GM18909 (cell line): ENCODE data around the gene DDX55.

Source experiments
- ATAC-seq: cut with Tn5 transposase; IDR thresholded peaks from one replicate; pipeline ENCODE4 v1.9.1; 2021; ENCODE audit warnings: mild to moderate bottlenecking; ENCODE audit not compliant: unreplicated experiment, poor library complexity

Gene DDX55

DNA sequence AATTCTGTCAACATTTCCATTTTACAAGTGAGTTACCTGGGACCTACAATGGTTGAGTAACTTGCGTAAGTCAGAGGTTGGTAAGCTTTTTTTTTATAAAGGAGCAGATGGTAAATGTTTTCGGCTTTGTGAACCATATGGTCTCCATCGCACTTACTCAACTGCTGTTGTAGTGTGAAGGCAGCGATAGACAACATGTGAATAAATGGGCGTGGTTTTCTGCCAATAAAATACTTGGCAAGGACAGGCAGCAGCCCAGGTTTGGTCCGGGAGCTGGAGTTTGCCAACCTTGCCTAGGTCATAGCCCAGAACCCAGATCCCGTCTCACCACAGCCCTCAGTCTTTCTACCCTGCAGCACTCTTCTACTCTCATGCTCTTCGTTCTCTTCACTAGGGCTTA, 6.3 kb downstream of the DDX55 start:
- no peak for ATAC-seq

DNA sequence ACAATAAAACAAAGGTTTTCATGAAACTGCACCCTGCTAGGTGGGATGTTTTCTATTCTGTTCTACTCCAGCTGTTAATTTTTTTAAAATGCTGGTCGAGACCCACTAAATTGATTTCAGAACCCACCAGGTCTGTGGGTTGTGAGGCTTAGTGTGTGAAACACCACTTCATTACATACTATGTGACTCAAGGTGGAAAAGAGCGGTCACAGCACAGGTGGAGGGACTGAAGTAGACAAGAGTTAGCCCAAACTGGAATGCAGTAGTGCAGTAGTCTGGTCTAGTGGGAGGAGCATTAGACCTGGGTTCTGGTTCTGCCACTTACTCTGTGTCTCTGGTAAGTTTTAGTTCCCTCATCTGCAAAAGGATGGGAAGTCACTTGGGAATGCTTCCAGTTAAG, 12.2 kb downstream of the DDX55 start:
- no peak for ATAC-seq

DNA sequence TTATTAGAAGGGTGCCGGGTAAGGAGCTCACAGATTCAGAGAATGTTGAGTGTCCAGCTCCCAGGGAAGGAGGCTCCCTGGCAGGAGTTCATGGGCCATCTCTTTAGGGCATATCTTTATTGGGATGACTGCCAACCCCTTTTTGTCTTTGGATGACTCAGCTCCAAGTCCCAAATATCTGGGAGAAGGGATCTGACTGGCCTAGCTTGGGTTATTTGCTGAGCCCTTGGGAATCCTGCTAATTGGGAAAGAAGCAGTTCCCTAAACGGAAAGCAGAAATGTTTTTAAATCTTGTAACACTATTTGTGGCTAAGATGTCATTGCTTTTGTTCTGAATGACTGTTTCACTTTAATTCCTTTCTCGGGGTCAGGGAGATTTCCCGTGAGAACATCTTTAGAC, 12.6 kb downstream of the DDX55 start:
- ATAC-seq = no peak

DNA sequence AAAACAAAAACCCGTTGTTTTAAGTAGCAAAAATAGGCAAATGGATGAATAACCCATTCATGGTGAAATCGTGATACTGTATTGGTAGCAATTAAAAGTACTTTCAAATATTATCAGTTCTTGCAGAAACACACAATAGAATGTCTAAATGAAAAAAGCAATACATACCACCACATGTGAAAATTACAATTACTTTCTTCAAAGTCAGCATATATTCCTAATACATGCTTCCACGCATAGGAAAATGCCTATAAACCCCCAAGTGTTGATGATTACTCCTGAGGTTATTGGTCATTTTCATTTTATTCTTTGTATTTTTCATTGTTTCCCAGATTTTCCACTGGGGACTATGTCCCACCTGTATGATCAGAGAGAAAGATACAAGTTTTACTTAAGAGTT, 15.2 kb downstream of the DDX55 start:
- no peak for ATAC-seq

DNA sequence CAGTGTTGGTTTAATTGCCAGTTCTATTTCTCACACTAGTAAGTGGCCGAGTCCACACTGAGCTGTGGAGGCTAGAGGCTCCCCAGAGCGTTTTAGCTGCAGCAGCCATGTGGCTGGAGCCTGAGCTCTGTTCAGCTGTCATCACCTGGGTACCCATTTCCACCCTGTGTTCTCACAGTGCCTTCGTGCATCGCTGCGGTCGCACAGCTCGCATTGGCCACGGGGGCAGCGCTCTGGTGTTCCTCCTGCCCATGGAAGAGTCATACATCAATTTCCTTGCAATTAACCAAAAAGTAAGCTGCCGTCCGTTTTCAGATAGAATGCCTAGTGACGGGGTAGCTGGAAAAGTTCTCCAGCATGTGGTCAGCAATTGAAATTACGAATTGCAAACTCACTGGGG, 15.7 kb downstream of the DDX55 start:
- ATAC-seq = no peak

DNA sequence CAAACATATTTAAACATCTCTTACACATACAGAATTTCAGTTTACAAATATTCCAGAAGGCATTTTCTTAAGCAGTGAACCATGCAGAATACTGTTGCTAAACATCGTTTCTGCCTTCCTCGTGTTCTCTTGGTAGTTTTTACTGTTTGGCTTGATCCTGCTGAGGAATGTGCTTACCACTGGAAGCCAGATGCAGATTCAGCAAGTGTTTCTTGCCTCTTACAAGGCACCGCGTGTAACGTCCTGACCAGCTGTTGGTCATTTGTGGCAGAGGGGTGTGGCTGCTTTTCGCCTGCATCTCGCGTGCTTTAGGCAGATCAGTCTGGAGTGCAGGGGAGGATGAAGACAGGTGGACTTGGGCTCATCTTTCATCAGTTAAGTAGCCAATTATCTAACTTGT, 19.2 kb downstream of the DDX55 start:
- no peak for ATAC-seq

DNA sequence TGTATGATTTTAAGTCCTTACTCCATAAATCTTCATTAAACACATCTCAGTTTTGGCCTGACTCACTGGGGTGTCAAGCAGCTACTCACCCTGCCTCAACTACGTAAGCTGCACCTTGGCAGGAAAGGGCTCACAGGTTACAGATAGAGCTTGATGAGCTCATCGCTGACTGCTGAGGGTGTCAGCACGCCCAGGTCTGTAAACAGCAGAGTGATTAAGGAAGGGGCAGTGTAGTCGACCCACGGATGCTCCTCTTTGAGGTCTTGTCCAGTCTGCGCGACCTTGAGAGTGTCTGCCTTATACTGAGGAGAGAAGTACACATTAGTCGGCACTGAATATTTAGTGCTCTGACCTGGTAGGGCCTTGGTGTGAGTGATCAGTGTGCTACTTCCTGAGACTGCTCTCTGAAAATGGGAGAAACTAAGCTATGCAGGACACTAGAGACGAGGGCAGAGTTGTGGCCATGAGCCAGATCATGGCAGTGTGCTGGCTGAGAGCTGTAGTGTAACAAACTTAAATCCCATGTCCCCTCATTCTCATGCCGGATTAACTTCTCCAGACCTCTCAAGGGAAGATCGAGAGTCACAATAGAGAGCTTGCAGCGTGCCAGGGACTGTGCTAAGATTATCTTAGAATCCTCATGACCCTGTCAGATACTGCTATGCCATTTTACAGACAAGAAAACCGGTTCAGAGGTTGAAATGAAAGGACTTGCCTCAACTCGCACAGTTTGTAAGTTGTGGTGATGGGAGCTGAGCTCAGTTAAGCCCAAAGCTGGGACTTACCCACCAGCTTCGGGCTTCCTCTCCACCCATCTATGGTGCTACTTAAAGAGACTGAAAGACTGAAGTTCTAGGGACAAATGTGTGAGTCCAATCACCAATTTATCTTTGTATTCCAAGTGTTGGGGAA, 20.0 kb downstream of the DDX55 start:
- no peak for ATAC-seq

DNA sequence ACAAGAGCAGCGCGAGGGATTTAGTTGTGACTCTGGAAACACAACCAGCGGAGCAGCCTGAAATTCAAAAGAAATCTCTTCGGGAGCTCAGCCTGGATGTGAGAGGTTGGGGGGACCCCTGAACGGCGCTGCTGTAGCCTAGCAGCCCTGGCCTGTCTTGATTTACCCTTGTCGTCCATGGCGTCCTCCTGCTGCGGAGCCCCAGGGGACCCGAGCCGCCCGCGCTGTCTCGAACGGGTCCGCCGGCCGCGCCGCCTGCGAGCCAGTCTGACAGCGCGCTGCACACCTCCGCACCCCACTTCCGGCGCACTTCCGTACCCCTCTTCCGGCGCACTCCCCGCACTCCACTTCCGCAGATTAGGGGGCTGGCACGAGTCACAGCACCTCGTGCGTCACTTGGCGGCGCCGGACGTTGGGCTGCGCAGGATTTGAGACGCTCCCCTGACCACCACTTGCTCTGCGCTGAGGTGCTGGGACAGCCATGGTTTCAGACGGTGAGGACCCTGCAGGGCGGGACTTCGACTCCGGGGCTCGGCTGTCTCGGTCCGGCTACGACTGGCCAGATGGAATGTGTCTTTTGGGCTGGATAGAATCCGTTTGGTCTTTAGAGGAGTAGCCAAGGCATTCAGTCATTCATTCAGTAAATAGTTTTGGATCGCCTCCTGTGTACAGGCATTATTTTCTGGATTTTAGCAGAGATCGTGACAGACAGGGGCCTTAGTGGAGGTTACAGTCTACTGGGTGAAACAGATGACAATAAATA, 31.7 kb downstream of the DDX55 start, which contains the start of the genes EIF2B1 and GTF2H3:
Gene EIF2B1 (minus strand): TSS at position 308 of the 763 bp plus-strand sequence. CDS start 129 bp downstream, at position 179.
Gene GTF2H3 (plus strand): TSS at position 451 of the 763 bp plus-strand sequence. CDS start 31 bp downstream, at position 482.
- peak; percentile 93 for ATAC-seq

DNA sequence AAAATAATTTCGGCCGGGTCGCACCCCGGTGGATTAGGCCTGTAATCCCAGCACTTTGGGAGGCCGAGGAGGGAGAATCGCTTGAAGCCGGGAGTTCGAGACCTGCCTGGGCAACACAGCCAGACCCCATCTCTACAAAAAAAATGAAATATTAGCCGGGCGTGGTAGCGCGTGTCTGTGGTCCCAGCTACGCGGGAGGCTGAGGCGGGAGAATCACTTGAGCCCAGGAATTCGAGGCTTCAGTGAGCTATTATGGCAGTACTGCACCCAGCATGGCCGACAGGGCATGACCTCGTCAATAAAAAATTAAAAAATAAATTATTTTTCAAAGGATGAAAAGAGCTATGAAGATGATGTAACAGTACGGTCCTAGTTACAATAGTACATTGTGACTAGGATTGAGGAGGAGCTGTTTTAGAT, 32.3 kb downstream of the DDX55 start:
- ATAC-seq = no peak

DNA sequence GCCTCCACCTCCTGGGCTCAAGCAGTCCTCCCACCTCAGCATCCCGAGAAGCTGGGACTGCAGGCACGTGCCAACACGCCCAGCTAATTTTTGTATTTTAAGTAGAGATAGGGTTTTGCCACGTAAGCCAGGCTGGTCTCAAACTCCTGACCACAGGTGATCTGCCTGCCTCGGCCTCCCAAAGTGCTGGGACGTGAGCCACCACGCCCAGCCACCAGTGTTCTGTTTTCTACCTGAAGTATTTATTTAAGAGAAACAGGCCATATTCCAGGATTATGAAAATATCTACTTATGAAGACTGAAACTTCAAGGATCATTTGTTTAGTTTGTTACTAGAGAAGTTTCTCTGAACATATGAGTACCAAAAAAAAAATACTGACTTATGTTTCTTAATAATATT, 42.0 kb downstream of the DDX55 start:
- no peak for ATAC-seq

DNA sequence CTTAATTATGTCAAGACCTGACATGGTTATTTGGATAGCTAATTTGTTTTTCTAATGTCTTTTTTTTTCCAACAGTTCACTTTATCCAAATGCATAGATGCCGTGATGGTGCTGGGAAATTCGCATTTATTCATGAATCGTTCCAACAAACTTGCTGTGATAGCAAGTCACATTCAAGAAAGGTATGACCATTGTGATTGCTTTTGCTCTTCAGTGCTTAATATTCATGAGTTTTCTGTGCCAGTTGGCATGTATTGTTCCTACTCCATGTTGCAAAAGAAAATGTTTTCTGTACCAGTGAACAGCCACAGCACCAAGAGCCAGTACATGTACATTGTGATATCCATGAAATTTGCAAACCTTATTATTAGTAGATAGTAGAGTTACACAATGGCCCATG, 43.5 kb downstream of the DDX55 start:
- no peak for ATAC-seq

DNA sequence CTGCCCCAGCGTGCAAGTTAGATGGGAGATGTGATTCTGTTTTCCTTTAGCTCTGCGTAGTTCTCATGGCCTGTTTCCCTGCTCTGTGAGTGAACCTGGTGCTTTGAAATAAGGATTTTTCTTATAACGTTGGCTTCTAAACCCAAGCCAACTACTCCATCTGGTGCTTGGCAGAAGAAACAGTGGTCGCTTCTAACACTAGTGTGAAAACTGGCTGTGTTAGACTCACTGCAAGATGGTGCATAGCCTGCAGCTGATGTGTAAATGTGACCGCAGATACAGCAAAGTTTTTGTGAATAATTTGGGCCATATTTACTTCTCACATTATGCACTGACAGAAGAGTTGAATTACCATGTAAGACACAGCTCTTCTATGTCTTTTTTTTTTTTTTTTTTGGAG, 44.0 kb downstream of the DDX55 start:
- no peak for ATAC-seq

DNA sequence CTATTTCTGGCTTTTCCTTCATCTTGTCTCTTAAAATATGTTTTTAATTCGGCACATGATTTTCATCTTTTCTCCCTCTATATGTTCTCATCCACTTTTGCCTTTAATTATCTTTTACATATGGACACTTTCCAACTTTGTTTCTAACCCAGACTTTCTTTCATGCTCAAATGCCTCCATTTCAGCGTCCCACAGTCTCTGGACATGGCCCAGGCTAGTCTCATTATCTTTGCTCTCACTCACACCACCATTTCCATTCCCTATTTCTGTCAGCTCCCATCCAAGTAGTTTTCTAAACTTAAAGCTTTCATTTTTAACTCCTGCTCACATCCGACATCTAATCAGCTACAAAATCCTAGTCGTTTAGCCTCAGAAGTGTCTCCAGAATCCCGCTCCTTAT, 46.5 kb downstream of the DDX55 start:
- ATAC-seq = no peak

DNA sequence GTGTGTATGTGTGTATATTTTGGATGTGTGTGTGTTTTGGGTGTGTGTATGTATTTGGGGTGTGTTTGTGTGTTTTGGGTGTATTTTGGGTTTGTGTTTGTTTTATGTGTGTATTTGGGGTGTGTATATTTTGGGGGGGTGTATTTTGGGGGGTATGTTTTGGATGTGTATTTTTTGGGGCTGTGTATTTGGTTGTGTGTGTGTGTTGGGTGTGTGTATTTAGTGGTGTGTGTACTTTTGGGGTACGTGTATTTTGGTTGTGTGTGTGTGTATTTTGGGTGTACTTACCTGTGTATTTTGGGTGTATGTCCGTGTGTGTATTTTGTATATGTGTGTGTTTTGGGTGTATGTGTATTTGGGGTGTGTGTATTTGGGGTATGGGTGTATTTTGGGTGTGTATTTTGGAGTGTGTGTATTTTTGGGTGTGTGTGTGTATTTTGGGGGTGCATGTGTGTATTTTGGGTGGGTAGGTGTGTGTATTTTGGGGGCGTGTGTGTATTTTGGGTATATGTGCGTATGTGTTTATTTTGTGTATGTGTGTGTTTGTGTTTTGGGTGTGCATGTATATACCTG, 52.3 kb downstream of the DDX55 start:
- ATAC-seq = no peak

DNA sequence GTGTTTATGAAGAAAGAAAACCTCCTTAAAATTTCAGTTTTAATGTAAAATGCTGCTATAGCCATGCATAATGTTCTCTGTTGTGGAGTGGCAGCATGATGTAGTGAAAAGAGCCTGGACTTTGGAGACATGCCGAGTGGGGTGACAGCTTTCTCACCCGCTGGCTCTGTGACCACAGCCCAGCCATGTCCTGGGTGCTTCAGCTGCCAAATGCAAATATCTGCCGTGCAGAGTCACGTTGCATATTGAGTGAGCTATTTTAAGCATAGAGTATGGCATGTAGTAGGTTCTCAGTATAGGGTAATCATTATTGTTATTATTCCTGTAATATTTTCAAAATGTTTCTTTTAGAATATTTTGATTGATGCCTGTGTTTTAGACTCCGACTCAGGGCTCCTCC, 53.5 kb downstream of the DDX55 start:
- peak; percentile 88 for ATAC-seq

DNA sequence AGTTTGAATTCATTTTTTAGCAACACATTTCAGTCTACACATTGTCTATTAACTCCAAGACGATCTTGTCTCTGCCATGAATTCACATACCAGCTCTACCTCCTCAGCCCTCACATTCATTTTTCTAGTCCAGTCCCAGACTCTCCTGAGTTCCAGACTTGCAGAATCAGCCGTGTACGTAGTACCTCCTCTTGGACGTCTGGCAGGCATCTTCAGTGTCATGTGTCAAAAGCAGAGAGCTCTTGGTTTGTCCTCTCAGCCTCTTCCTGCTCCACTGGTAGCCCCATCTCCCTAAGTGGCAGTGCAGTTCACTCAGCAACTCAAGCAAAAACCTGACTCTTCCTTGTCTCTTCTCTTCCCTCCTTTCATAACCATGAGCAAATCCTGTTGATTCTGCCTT, 54.5 kb downstream of the DDX55 start:
- no peak for ATAC-seq

DNA sequence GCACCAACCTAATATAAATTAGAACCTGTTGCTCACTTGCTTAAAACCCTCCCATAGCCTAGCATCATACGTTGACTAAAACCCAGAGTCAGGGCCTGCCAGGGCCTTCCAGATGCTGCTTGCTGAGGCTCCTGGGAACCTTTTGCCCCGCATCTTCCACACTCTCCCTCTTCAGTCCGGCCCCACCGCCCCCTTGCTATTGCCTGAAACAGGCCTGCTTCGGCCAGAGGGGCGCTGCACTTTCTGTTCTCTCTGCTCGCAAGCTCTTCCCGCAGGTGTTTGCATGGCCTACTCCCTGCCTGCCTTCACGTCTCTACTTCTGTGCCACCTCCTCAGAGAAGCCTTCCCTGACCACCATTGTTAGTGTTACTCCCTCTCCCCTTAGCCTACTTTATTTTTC, 55.3 kb downstream of the DDX55 start:
- no peak for ATAC-seq

DNA sequence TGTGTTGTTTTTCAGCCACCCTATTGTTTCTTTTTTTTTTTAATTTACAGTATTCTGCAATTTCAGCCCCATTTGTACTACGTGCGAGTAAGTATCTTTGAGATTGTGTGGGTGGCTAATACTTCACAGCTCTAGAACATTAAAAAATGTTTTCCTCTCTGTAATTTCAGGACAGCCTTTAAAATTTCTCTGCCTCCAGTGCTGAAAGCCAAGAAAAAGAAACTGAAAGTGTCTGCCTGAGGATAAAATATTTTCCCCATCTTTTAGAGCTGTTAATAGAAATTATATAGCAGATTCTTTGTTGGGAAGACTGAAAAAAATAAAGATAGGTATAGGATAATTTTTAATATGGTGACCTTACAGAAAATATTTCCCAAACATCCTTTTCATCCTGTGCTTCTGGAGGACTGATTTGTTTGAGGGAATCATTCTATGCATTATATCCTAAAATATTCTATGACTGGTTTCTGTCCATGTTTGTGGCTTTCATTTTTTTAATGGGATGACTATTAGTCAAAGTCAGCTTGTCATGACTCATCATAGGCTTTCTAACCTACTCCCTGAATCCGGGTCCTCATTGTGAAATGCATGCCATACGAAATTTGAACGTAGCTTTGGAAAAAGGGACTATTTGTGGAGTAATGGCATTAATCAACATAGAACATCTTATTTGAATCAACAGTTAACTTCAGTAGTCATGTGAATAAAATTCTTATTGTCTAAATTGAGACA, 58.3 kb downstream of the DDX55 start:
- no peak for ATAC-seq

DNA sequence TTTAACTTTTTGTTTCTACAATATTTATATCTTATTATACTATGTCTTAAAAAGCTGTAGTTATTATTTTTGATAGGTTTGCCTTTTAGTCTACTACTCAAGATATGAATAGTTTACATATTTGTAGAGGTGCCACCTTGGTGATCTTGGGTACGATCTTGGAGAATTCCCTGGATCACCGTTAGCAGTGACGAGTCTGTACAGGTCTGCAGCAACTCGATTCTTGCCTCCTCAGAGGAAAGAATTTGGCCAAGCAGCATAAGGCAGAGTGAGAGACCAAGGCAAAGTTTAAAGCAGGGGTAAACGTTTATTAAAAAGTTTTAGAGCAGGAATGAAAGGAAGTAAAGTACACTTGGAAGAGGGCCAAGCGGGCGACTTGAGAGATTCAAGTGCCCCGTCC, 65.9 kb downstream of the DDX55 start:
- no peak for ATAC-seq
